Stimulated activated CD8-positive, alpha-beta memory T cell treated with anti-CD3 and anti-CD28 coated beads, Interleukin-15, amount 100 ng/mL, for 24 hours (primary cell): ENCODE measurements around the gene PRPF40B.

Experiments used
- DNase-seq: peaks from one replicate; pipeline ENCODE4 v3.0.0-alpha.2; 2020; ENCODE audit warnings: low read depth

Gene PRPF40B

DNA sequence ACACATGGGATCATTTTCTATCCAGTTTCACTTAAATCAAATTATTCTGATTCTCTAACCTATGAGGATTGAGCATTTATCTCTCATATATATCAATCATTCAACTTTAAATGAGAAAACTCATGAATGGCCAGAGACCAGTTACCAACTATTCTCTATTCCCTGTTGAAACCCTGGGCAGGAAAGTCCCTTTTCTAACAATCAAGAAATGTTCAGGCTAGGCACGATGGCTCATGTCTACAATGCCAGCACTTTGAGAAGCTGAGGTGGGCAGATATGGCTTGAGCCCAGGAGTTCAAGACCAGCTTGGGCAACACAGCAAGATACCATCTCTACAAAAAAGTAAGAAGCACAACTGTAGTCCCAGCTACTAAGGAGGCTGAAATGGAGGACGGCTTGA, 65.9 kb downstream of the PRPF40B start:
- DNase-seq, result no peak

DNA sequence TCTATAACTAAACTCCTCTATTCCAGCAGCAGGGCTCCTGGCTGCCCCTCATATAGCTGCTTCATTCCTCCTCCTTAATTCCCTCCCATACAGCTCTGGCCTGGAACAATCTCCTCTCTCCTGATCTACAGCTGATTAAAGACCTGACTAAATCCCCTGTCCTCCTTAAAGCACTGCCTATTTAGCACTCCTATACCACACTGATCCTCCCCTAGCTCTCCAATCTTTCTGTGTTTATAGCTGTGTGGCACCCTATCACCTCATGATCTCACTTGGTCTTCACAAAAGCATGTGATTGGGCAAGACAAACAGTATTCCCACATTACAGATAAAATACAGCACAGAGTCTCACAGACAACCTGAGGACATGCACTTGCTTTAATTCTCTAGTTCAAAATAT, 66.4 kb downstream of the PRPF40B start:
- DNase-seq, result no peak

DNA sequence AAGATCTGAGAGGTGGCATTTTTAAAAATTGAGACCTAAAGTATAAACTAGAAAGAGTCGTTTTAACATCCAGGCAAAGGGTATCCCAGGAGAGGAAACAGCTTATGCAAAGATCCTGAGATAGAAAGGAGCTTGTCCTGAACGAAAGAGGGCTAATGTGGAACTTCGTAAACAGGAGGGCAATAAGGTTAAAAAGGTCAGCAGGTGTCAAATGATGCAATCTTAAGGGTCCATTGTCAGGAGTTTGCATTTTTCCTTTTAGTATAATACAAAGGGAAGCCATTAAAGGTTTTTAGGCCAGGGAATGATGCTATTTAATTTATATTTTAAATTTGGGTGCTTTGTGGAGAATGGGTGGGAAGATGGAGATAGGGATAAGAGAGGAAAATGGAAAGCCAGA, 69.5 kb downstream of the PRPF40B start:
- DNase-seq, result no peak

DNA sequence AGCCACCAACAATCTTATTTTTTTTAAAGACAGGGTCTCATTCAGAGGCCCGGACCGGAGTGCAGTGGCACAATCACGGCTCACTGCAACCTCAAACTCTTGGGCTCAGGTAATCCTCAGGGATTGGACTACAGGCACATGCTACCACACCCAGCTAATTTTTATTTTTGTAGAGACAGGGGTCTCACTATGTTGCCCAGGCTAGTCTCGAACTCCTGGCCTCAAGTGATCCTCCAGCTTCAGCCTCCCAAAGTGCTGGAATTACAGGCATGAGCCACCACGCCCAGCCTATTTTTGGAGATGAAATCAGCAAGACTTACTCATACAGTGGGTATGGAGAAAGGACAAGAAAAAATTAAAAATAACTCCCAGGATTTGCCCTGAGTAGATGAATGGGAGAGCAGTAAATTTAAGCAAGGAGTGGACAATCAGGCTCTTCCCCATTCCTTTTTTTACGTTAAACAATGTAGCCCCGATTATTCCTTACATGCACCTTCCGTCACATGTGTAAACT, 70.6 kb downstream of the PRPF40B start:
- no peak for DNase-seq
